ENCODE results near the gene PRPS1. TPM values are rescaled to one million over a fixed set of nuclear protein-coding genes. Genes with fewer than 3 reads are reported as not detected.

Gene PRPS1
- total RNA-seq, 2 donors from 2014 or later = 19.0 to 23.8 TPM

GRCh38 chrX:107675365-107675654 is 47.0 kb downstream of the PRPS1 start:
- H3K9me3 ChIP-seq = no peaks in the 10 kb centered on the region
- no peak for TF ChIP-seq CTCF (IDR thresholded peaks at IDR 0.05)
- DNase-seq (ENCODE audit: low spot score) = no peak
- peaks cover 0 to 46% of the 10 kb centered on the region in 2 donors for H3K4me1 ChIP-seq
- H3K36me3 ChIP-seq = no peaks in the 10 kb centered on the region
- peak overlapping the region; percentile 42 to 50 for H3K4me3 ChIP-seq
- no peaks in the 10 kb centered on the region for H3K27me3 ChIP-seq
- peak overlapping the region; percentile 81 to 86 for H3K27ac ChIP-seq

- peak overlapping the region; percentile 81 to 86 for H3K27ac ChIP-seq
- no peak for TF ChIP-seq CTCF (IDR thresholded peaks at IDR 0.05)
- H3K4me1 ChIP-seq = peaks cover 0 to 46% of the 10 kb centered on the region in 2 donors
- H3K4me3 ChIP-seq = peak overlapping the region; percentile 42 to 50
- DNase-seq (ENCODE audit: low spot score) = no peak
- no peaks in the 10 kb centered on the region for H3K27me3 ChIP-seq
- H3K36me3 ChIP-seq = no peaks in the 10 kb centered on the region
- H3K9me3 ChIP-seq = no peaks in the 10 kb centered on the region
Measured at GRCh38 chrX:107675823-107676555, 47.7 kb downstream of the PRPS1 start.

- Histone ChIP-seq H3K27me3 (no peaks in the 10 kb centered on the region), H3K36me3 (no peaks in the 10 kb centered on the region), H3K9me3 (no peaks in the 10 kb centered on the region), H3K27ac (peak overlapping the region; percentile 81 to 86), H3K4me1 (peaks cover 0 to 46% of the 10 kb centered on the region in 2 donors), H3K4me3 (peak overlapping the region; percentile 42 to 50)
- peak; percentile 91 for DNase-seq (ENCODE audit: low spot score)
- peak in 1 of 2 donors; percentile 10 for TF ChIP-seq CTCF (IDR thresholded peaks at IDR 0.05)
Measured at GRCh38 chrX:107676559-107677378, 48.5 kb downstream of the PRPS1 start.

- H3K27me3 ChIP-seq = no peaks in the 10 kb centered on the region
- peaks cover 0 to 51% of the 10 kb centered on the region in 2 donors for H3K4me1 ChIP-seq
- DNase-seq (ENCODE audit: low spot score) = no peak
Measured at GRCh38 chrX:107677501-107677901, 49.2 kb downstream of the PRPS1 start.

GRCh38 chrX:107677909-107678308 is 49.6 kb downstream of the PRPS1 start:
- TF ChIP-seq CTCF (IDR thresholded peaks at IDR 0.05) = no peak
- no peaks in the 10 kb centered on the region for H3K27me3 ChIP-seq
- H3K36me3 ChIP-seq = no peaks in the 10 kb centered on the region
- H3K4me3 ChIP-seq = no peak overlapping the region
- no peak for DNase-seq (ENCODE audit: low spot score)
- H3K27ac ChIP-seq = peak overlapping the region; percentile 81 to 86
- peaks cover 0 to 55% of the 10 kb centered on the region in 2 donors for H3K4me1 ChIP-seq
- H3K9me3 ChIP-seq = no peaks in the 10 kb centered on the region

More at GRCh38 chrX:107677501-107677901, 49.2 kb downstream of the PRPS1 start:
- no peaks in the 10 kb centered on the region for H3K36me3 ChIP-seq
- no peak for TF ChIP-seq CTCF (IDR thresholded peaks at IDR 0.05)
- H3K27ac ChIP-seq = peak overlapping the region; percentile 81 to 86
- peak overlapping the region in 1 of 2 donors; percentile 12 for H3K4me3 ChIP-seq
- H3K9me3 ChIP-seq = no peaks in the 10 kb centered on the region

Measured in right atrium auricular region (tissue), 2 donors.